Measurements from ENCODE around the gene ALOXE3.
"Not testable (repeated sequence)": the region's sequence is repeated elsewhere in the genome, so short reads cannot be mapped to it uniquely, and the experiment has no call there.

The ALOXE3 gene

DNA sequence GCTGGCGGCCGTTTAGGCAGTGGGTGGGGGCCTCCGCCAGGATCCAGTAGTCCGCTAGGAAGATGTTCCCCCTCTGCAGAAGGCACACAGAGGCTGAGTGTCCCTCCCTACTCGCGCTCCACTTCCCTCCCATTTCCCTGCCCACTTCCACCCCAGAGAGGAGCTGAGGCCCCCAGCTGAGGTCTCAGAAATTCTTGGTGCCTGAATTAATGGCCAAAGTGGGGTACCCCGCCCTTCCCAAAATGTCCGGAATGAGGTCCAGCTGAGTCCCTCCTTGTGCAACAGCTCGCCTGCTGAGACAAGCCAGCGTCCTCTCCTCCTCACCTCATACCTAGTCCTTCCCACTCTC, 7.9 kb downstream of the ALOXE3 start:
- Histone ChIP-seq H3K9ac (ENCODE audit: low read depth, low read length) (no peak overlapping the region), H3K4me3 (ENCODE audit: low read depth, low read length) (peak overlapping the region; percentile 89), H3K9me3 (ENCODE audit: control insufficient read depth, insufficient read depth, low read length) (no peaks in the 10 kb centered on the region), H3K4me1 (ENCODE audit: control insufficient read depth, insufficient read depth, low read length) (peaks cover 3% of the 10 kb centered on the region), H3K27me3 (ENCODE audit: control insufficient read depth, insufficient read depth, low read length) (peaks cover 66% of the 10 kb centered on the region), H3K36me3 (ENCODE audit: control insufficient read depth, insufficient read depth, low read length) (no peaks in the 10 kb centered on the region)

GRCh38 chr17:8109661-8110455, 8.5 kb downstream of the ALOXE3 start:
- Histone ChIP-seq H3K9ac (ENCODE audit: low read depth, low read length) (peak overlapping the region; percentile 24), H3K27me3 (ENCODE audit: control insufficient read depth, insufficient read depth, low read length) (peaks cover 60% of the 10 kb centered on the region), H3K4me3 (ENCODE audit: low read depth, low read length) (peak overlapping the region; percentile 89), H3K36me3 (ENCODE audit: control insufficient read depth, insufficient read depth, low read length) (no peaks in the 10 kb centered on the region), H3K9me3 (ENCODE audit: control insufficient read depth, insufficient read depth, low read length) (no peaks in the 10 kb centered on the region), H3K4me1 (ENCODE audit: control insufficient read depth, insufficient read depth, low read length) (peaks cover 3% of the 10 kb centered on the region)

DNA sequence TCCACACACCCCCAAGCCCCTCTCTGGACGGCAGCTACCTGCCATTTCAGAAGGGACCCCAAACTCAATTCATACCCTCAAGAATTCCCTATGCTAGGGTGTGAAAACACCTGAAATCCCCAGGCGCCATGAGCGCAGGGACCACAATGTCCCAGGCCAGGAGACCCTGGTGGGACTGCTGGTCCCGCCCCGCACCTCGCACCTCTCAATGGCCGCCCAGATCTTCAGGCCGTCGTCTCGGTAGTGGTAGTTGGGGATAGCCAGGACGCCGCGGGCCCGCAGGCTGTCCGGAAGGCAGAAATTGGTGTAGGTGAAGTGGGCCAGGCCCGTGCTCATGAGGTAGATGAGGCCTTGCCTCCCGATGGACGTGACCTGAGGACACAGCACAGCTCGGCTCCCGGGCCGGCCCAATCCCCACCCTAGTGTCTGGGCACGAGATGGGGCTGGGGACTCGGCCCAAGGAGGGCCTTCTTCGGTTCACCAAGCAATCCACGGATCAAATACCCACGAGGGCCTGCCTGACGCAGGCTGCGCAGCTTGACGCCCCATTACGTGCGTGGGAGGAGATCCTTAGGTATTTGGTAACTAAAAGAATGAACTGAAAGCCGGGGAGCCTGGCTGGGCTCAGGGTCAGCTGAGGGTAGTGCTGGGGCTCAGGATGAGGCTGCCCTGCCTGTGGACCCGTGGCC, 9.2 kb downstream of the ALOXE3 start:
- peak overlapping the region; percentile 32 for H3K4me3 ChIP-seq (ENCODE audit: low read depth, low read length)
- H3K36me3 ChIP-seq (ENCODE audit: control insufficient read depth, insufficient read depth, low read length) = no peaks in the 10 kb centered on the region
- H3K27me3 ChIP-seq (ENCODE audit: control insufficient read depth, insufficient read depth, low read length) = peaks cover 53% of the 10 kb centered on the region
- H3K9me3 ChIP-seq (ENCODE audit: control insufficient read depth, insufficient read depth, low read length) = no peaks in the 10 kb centered on the region
- H3K9ac ChIP-seq (ENCODE audit: low read depth, low read length) = no peak overlapping the region
- H3K4me1 ChIP-seq (ENCODE audit: control insufficient read depth, insufficient read depth, low read length) = peaks cover 3% of the 10 kb centered on the region

DNA sequence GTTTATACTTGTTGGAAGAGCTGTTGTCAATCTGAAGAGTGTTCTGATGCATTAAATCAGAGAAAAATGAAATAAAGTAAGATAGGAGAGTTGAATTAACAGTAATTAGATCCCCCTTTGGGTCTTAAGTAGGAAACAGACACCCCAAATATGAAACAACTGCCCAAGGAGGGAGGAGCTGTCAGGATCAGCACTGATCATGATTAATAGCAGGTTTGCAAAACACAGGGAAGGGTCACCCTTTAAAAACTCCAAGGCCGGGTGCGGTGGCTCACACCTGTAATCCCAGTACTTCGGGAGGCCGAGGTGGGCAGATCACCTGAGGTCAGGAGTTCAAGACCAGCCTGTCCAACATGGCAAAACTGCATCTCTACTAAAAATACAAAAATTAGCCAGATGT, 11.3 kb downstream of the ALOXE3 start:
- not testable (repeated sequence) for H3K9ac ChIP-seq (ENCODE audit: low read depth, low read length)

GRCh38 chr17:8105957-8106398, 12.3 kb downstream of the ALOXE3 start:
- no peak overlapping the region for H3K4me3 ChIP-seq (ENCODE audit: low read depth, low read length)
- H3K9me3 ChIP-seq (ENCODE audit: control insufficient read depth, insufficient read depth, low read length) = no peaks in the 10 kb centered on the region
- H3K27me3 ChIP-seq (ENCODE audit: control insufficient read depth, insufficient read depth, low read length) = peaks cover 28% of the 10 kb centered on the region

More for the DNA sequence above, 11.3 kb downstream of the ALOXE3 start:
- not testable (repeated sequence) for H3K9me3 ChIP-seq (ENCODE audit: control insufficient read depth, insufficient read depth, low read length); H3K36me3 ChIP-seq (ENCODE audit: control insufficient read depth, insufficient read depth, low read length); H3K4me1 ChIP-seq (ENCODE audit: control insufficient read depth, insufficient read depth, low read length); H3K4me3 ChIP-seq (ENCODE audit: low read depth, low read length)
- H3K27me3 ChIP-seq (ENCODE audit: control insufficient read depth, insufficient read depth, low read length) = peaks cover 38% of the 10 kb centered on the region

GRCh38 chr17:8104911-8105310, 13.4 kb downstream of the ALOXE3 start:
- Histone ChIP-seq H3K27me3 (ENCODE audit: control insufficient read depth, insufficient read depth, low read length) (peaks cover 18% of the 10 kb centered on the region), H3K36me3 (ENCODE audit: control insufficient read depth, insufficient read depth, low read length) (no peaks in the 10 kb centered on the region), H3K4me3 (ENCODE audit: low read depth, low read length) (no peak overlapping the region), H3K9me3 (ENCODE audit: control insufficient read depth, insufficient read depth, low read length) (no peaks in the 10 kb centered on the region), H3K9ac (ENCODE audit: low read depth, low read length) (no peak overlapping the region), H3K4me1 (ENCODE audit: control insufficient read depth, insufficient read depth, low read length) (no peaks in the 10 kb centered on the region)

More at GRCh38 chr17:8105957-8106398, 12.3 kb downstream of the ALOXE3 start:
- Histone ChIP-seq H3K36me3 (ENCODE audit: control insufficient read depth, insufficient read depth, low read length) (no peaks in the 10 kb centered on the region), H3K4me1 (ENCODE audit: control insufficient read depth, insufficient read depth, low read length) (peaks cover 3% of the 10 kb centered on the region), H3K9ac (ENCODE audit: low read depth, low read length) (no peak overlapping the region)

- H3K27me3 ChIP-seq (ENCODE audit: control insufficient read depth, insufficient read depth, low read length) = peaks cover 7% of the 10 kb centered on the region
- H3K9me3 ChIP-seq (ENCODE audit: control insufficient read depth, insufficient read depth, low read length) = no peaks in the 10 kb centered on the region
- no peaks in the 10 kb centered on the region for H3K4me1 ChIP-seq (ENCODE audit: control insufficient read depth, insufficient read depth, low read length)
- H3K9ac ChIP-seq (ENCODE audit: low read depth, low read length) = no peak overlapping the region
- H3K4me3 ChIP-seq (ENCODE audit: low read depth, low read length) = no peak overlapping the region
- no peaks in the 10 kb centered on the region for H3K36me3 ChIP-seq (ENCODE audit: control insufficient read depth, insufficient read depth, low read length)
Observed at GRCh38 chr17:8103549-8103948, 14.8 kb downstream of the ALOXE3 start.

DNA sequence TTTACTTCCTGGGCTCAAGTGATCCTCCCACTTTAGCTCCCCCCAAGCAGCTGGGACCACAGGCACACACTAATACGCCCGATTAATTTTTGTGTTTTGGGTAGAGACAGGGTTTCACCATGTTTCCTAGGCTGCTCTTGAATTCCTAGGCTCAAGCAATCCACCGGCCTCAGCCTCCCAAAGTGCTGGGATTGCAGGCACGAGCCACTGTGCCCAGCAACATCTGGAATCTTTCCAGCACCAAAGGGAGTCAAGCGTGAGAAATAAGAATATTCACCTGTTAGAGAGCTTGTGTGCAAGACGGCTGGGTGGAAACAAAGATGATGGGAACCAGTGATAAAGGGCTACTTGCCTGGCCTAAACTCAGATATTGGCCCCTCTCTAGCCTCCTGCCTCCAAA, 16.6 kb downstream of the ALOXE3 start:
- H3K36me3 ChIP-seq (ENCODE audit: control insufficient read depth, insufficient read depth, low read length) = no peaks in the 10 kb centered on the region
- H3K4me3 ChIP-seq (ENCODE audit: low read depth, low read length) = no peak overlapping the region
- H3K4me1 ChIP-seq (ENCODE audit: control insufficient read depth, insufficient read depth, low read length) = no peaks in the 10 kb centered on the region
- no peak overlapping the region for H3K9ac ChIP-seq (ENCODE audit: low read depth, low read length)
- no peaks in the 10 kb centered on the region for H3K9me3 ChIP-seq (ENCODE audit: control insufficient read depth, insufficient read depth, low read length)
- H3K27me3 ChIP-seq (ENCODE audit: control insufficient read depth, insufficient read depth, low read length) = no peaks in the 10 kb centered on the region

GRCh38 chr17:8100763-8101162, 17.6 kb downstream of the ALOXE3 start:
- Histone ChIP-seq H3K27me3 (ENCODE audit: control insufficient read depth, insufficient read depth, low read length) (peaks cover 4% of the 10 kb centered on the region), H3K4me3 (ENCODE audit: low read depth, low read length) (no peak overlapping the region), H3K9ac (ENCODE audit: low read depth, low read length) (no peak overlapping the region), H3K4me1 (ENCODE audit: control insufficient read depth, insufficient read depth, low read length) (no peaks in the 10 kb centered on the region), H3K36me3 (ENCODE audit: control insufficient read depth, insufficient read depth, low read length) (no peaks in the 10 kb centered on the region), H3K9me3 (ENCODE audit: control insufficient read depth, insufficient read depth, low read length) (no peaks in the 10 kb centered on the region)

DNA sequence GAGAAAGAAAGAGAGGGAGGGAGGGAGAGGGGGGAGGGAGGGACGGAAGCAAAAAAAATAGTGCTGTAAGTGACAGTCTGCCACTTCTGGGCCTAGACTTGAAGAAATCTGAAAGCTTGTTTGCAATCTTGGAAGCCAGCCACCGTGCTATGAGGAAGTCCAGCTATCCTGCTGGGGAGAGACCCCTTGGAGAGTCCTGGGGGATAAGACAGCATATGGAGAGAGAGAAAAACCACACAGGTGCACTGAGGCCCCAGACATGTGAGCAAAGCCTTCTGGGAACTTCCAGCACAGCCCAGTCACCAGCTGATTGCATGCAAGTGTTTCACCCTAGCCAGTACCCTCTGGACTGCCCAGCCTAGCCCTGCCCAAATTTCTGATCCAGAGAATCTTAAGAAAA, 18.2 kb downstream of the ALOXE3 start:
- H3K36me3 ChIP-seq (ENCODE audit: control insufficient read depth, insufficient read depth, low read length) = no peaks in the 10 kb centered on the region
- no peak overlapping the region for H3K4me3 ChIP-seq (ENCODE audit: low read depth, low read length)
- H3K4me1 ChIP-seq (ENCODE audit: control insufficient read depth, insufficient read depth, low read length) = no peaks in the 10 kb centered on the region
- H3K9me3 ChIP-seq (ENCODE audit: control insufficient read depth, insufficient read depth, low read length) = no peaks in the 10 kb centered on the region
- H3K27me3 ChIP-seq (ENCODE audit: control insufficient read depth, insufficient read depth, low read length) = peaks cover 4% of the 10 kb centered on the region
- no peak overlapping the region for H3K9ac ChIP-seq (ENCODE audit: low read depth, low read length)

DNA sequence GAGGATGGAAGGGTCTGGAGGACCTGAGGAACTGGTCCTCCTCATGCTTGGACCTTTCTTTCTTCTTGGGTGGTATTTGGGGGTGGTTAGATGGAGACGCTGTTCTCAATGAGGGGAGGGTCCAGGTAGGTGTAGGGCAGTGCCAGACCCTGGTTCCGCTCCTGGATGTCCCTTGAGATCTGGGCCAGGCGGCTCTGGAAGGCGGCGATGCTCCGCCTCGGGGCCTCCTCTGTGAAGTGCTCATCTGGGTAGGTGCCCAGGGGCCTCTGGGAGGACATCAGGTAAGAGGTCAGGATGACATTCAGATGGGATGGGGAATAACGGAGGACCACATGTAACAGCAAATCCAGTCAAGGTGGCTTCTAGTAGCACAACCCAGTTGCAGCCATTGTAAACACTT, 21.8 kb downstream of the ALOXE3 start:
- no peak overlapping the region for H3K9ac ChIP-seq (ENCODE audit: low read depth, low read length)
- H3K9me3 ChIP-seq (ENCODE audit: control insufficient read depth, insufficient read depth, low read length) = no peaks in the 10 kb centered on the region
- no peaks in the 10 kb centered on the region for H3K4me1 ChIP-seq (ENCODE audit: control insufficient read depth, insufficient read depth, low read length)
- no peak overlapping the region for H3K4me3 ChIP-seq (ENCODE audit: low read depth, low read length)
- no peaks in the 10 kb centered on the region for H3K36me3 ChIP-seq (ENCODE audit: control insufficient read depth, insufficient read depth, low read length)
- peaks cover 13% of the 10 kb centered on the region for H3K27me3 ChIP-seq (ENCODE audit: control insufficient read depth, insufficient read depth, low read length)

- Histone ChIP-seq H3K4me1 (ENCODE audit: control insufficient read depth, insufficient read depth, low read length) (no peaks in the 10 kb centered on the region), H3K27me3 (ENCODE audit: control insufficient read depth, insufficient read depth, low read length) (peaks cover 13% of the 10 kb centered on the region), H3K36me3 (ENCODE audit: control insufficient read depth, insufficient read depth, low read length) (no peaks in the 10 kb centered on the region), H3K9ac (ENCODE audit: low read depth, low read length) (no peak overlapping the region), H3K9me3 (ENCODE audit: control insufficient read depth, insufficient read depth, low read length) (no peaks in the 10 kb centered on the region), H3K4me3 (ENCODE audit: low read depth, low read length) (no peak overlapping the region)
Observed at GRCh38 chr17:8095361-8095760, 23.0 kb downstream of the ALOXE3 start.
